HEK293T (cell line): ENCODE measurements around the gene GNE.
A peak's percentile ranks its signal among the peaks of the same experiment; 100 is the strongest.

ENCODE experiments used
- CTCF ChIA-PET: fragments of 350-600 bp; formaldehyde crosslinking; extraction: SDS; loops from one replicate; lab custom pipeline; 2021; ENCODE audit warnings: antibody characterized with exemption, inconsistent platforms; lab: Yijun Ruan, JAX
- POLR2A ChIA-PET: fragments of 350-600 bp; formaldehyde crosslinking; extraction: SDS; loops from one replicate; lab custom pipeline; 2020; ENCODE audit warnings: antibody characterized with exemption, inconsistent platforms; lab: Yijun Ruan, JAX
- DNase-seq: peaks from one replicate; pipeline ENCODE4 v3.0.0; 2012; ENCODE audit warnings: mixed read lengths; ENCODE audit errors: extremely low spot score
- ARNT ChIP-seq: fragments of 450-650 bp; IDR thresholded peaks from 2 replicates; pipeline ENCODE4 v1.6.1; 2017; ENCODE audit warnings: mild to moderate bottlenecking
- BHLHE40 ChIP-seq: fragments of 450-650 bp; IDR thresholded peaks from 2 replicates; pipeline ENCODE4 v1.6.1; 2016; ENCODE audit warnings: mild to moderate bottlenecking, moderate library complexity, borderline replicate concordance
- CTBP1 ChIP-seq: fragments of 450-650 bp; IDR thresholded peaks from 2 replicates; pipeline ENCODE4 v1.6.1; 2016; ENCODE audit warnings: borderline replicate concordance
- ELF4 ChIP-seq: fragments of 450-650 bp; IDR thresholded peaks from 2 replicates; pipeline ENCODE4 v1.6.1; 2017; ENCODE audit warnings: antibody characterized with exemption
- FOXA1 ChIP-seq: fragments of 450-650 bp; IDR thresholded peaks from 2 replicates; pipeline ENCODE4 v1.6.1; 2016; ENCODE audit warnings: mild to moderate bottlenecking
- FOXK2 ChIP-seq: fragments of 450-650 bp; IDR thresholded peaks from 2 replicates; pipeline ENCODE4 v1.6.1; 2016; ENCODE audit warnings: mild to moderate bottlenecking
- FOXM1 ChIP-seq: fragments of 450-650 bp; IDR thresholded peaks from 2 replicates; pipeline ENCODE4 v1.6.1; 2017; ENCODE audit warnings: mild to moderate bottlenecking, borderline replicate concordance
- HDGF ChIP-seq: fragments of 450-650 bp; IDR thresholded peaks from 2 replicates; pipeline ENCODE4 v1.6.1; 2017; ENCODE audit warnings: antibody characterized with exemption, borderline replicate concordance
- L3MBTL2 ChIP-seq: fragments of 450-650 bp; conservative IDR thresholded peaks from 2 replicates; pipeline ENCODE4 v1.6.1; 2016; ENCODE audit warnings: mild to moderate bottlenecking
- LEF1 ChIP-seq: fragments of 450-650 bp; IDR thresholded peaks from 2 replicates; pipeline ENCODE4 v1.6.1; 2017; ENCODE audit warnings: mild to moderate bottlenecking, borderline replicate concordance
- NFRKB ChIP-seq: fragments of 450-650 bp; IDR thresholded peaks from 2 replicates; pipeline ENCODE4 v1.6.1; 2016; ENCODE audit warnings: mild to moderate bottlenecking, moderate library complexity
- PKNOX1 ChIP-seq: fragments of 450-650 bp; IDR thresholded peaks from 2 replicates; pipeline ENCODE4 v1.6.1; 2016
- SP1 ChIP-seq: fragments of 450-650 bp; IDR thresholded peaks from 2 replicates; pipeline ENCODE4 v1.6.1; 2017
- SUZ12 ChIP-seq: fragments of 450-650 bp; IDR thresholded peaks from 2 replicates; pipeline ENCODE4 v1.6.1; 2016; ENCODE audit warnings: mild to moderate bottlenecking
- TARDBP ChIP-seq: fragments of 450-650 bp; IDR thresholded peaks from 2 replicates; pipeline ENCODE4 v1.6.1; 2016
- ZNF384 ChIP-seq: fragments of 450-650 bp; IDR thresholded peaks from 2 replicates; pipeline ENCODE4 v1.6.1; 2016

GNE gene

DNA sequence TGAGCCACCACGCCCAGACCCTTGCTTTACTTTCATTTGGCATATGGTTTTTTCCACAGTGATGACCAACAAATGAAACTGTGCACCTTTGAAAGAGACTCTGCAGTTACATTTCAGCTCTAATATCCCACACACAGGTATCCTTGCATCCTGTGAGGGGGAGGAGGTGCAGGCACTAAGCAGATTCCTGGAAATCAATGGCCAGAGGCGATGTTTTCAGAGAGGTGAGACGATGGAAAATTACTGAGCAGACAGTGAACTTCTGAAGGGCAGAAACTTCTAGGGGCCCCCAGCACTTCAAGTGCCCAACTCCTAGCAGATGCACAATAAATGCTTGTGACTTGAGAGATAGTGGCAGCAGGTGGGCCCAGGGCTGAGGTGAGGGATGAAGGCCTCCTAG is 29.8 kb upstream of the GNE start:
- ChIA-PET CTCF (no interaction called here), POLR2A (no interaction called here)
- no peak for DNase-seq
- TF ChIP-seq TARDBP (no peak), FOXA1 (no peak), FOXM1 (no peak), LEF1 (no peak)

GRCh38 chr9:36286388-36286787 is 28.1 kb upstream of the GNE start:
- POLR2A ChIA-PET: interaction anchor here (1.5 kb wide), 1 partner anchor 28 kb away, joined by 10 read pairs; no protein-coding TSS in a partner anchor
- TF ChIP-seq FOXA1 (no peak), FOXK2 (no peak), SUZ12 (no peak), TARDBP (no peak), PKNOX1 (no peak), ARNT (no peak), BHLHE40 (no peak), L3MBTL2 (no peak), ZNF384 (no peak), NFRKB (no peak), ELF4 (no peak), CTBP1 (no peak), FOXM1 (no peak), HDGF (no peak)
- no peak for DNase-seq
- CTCF ChIA-PET: no interaction called here

DNA sequence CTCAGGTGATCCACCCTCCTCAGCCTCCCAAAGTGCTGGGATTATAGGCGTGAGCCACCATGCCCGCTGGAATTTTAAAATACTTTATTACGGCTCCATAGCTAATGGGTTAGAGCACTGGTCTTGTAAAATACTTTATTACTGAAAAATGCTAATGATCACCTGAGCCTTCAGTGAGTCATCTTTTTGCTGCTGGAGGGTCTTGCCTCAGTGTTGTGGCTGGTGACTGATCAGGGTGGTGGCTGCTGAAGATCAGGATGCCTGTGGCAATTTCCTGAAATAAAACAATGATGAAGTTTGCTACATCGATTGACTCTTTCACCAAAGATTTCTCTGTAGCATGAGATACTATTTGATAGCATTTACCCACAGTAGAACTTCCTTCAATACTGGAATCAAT is 26.0 kb upstream of the GNE start:
- TF ChIP-seq ELF4: no peak
- no peak for TF ChIP-seq BHLHE40
- TF ChIP-seq FOXM1: no peak
- no peak for TF ChIP-seq SP1
- no peak for TF ChIP-seq HDGF
- TF ChIP-seq TARDBP: no peak
- CTCF ChIA-PET: no interaction called here
- DNase-seq: no peak
- POLR2A ChIA-PET: interaction anchor here (1.0 kb wide), 1 partner anchor 26 kb away, joined by 4 read pairs; the partner anchor contains the start of gene GNE

DNA sequence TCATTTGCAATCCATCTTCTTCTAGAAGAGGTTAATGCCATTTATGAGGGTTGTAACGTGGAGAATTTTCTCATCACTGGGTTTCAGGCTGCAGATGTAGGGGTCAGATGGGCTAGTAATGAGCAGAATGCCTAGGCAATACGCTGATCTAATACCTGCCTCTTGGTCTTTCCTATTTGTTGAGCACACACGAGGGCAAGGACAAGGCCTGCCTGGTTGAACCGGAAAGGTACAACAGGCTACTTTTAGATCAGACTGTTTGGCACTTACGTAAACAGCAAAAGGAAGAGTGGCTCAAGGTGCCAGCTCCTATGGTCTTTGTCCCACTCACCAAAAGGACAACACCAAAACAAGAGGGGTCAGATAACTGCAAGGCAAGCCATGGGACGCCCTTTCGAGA is 24.0 kb upstream of the GNE start:
- ChIA-PET POLR2A (no interaction called here), CTCF (no interaction called here)
- TF ChIP-seq NFRKB: no peak
- no peak for TF ChIP-seq TARDBP
- TF ChIP-seq ELF4: no peak
- TF ChIP-seq ARNT: no peak
- TF ChIP-seq ZNF384: no peak
- TF ChIP-seq FOXM1: no peak
- TF ChIP-seq BHLHE40: no peak
- TF ChIP-seq FOXA1: no peak
- no peak for TF ChIP-seq CTBP1
- no peak for TF ChIP-seq HDGF
- no peak for DNase-seq

DNA sequence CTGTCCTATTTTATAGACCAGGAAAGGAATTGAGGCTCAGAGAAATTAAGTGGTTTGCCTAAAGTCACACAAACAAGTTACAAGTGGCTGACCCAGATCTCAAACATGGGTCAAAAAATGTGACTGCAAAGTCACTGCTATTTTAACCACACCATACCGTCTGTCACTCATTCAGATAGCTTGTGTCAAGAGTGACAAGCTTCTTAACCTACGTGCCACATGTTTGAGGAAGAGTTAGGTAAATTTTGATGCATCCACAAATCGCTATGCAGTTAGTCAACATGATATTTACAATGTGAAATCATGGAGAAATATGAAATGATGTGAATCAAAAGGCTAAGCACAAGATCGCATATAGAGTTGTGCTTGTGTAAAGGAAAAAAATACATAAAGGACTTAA is 22.7 kb upstream of the GNE start:
- TF ChIP-seq HDGF (no peak), BHLHE40 (no peak), ARNT (no peak)
- CTCF ChIA-PET: no interaction called here
- no peak for DNase-seq
- POLR2A ChIA-PET: no interaction called here

- DNase-seq: no peak
- TF ChIP-seq TARDBP (no peak), BHLHE40 (no peak), PKNOX1 (no peak), NFRKB (no peak), ARNT (no peak), FOXA1 (no peak), SUZ12 (no peak), ELF4 (no peak), ZNF384 (no peak), SP1 (no peak), LEF1 (no peak), L3MBTL2 (no peak), FOXK2 (no peak), FOXM1 (no peak), CTBP1 (no peak), HDGF (no peak)
- ChIA-PET CTCF (no interaction called here), POLR2A (interaction anchor here (0.8 kb wide), 1 partner anchor 20 kb away, joined by 3 read pairs; the partner anchor contains the start of gene GNE)
Observed at GRCh38 chr9:36278243-36278642, 20.0 kb upstream of the GNE start.

DNA sequence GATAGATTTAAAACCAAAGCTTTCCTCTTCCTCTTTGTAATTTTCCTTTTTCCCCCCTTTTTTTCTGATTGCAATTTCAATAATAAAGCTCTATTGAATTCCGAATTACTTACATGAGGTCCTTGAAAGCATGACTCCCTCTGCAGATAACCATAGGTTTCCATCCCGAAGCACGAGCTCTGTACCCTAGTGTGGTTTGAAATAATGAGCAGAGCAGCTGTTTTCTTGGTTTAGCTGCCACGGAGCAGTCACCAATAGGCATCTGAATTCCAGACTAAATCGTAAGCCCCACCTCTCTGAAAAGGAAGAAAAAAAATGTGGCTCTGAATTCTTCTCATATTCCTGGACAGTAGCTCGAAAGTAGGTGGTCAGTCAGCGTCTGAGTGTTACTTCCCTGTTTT is 18.5 kb upstream of the GNE start:
- ChIA-PET CTCF (interaction anchor here (0.6 to 0.8 kb wide), 2 partner anchors 17 to 45 kb away, joined by 3 read pairs; no protein-coding TSS in a partner anchor), POLR2A (interaction anchor here (1.2 to 2.9 kb wide), 4 partner anchors 13 to 24 kb away, joined by 3 to 13 read pairs (median 5); partner anchors contain the start of gene GNE)
- peak; percentile 16 for DNase-seq
- TF ChIP-seq ELF4: no peak
- no peak for TF ChIP-seq NFRKB
- TF ChIP-seq PKNOX1: no peak
- TF ChIP-seq SUZ12: no peak
- no peak for TF ChIP-seq SP1
- no peak for TF ChIP-seq LEF1
- no peak for TF ChIP-seq CTBP1
- TF ChIP-seq L3MBTL2: no peak
- TF ChIP-seq ZNF384: no peak; the same call in 1 of the 2 replicates
- no peak for TF ChIP-seq FOXA1
- TF ChIP-seq BHLHE40: no peak
- no peak for TF ChIP-seq FOXK2
- no peak for TF ChIP-seq ARNT
- TF ChIP-seq FOXM1: no peak
- TF ChIP-seq HDGF: no peak
